HepG2 (cell line): ENCODE results near the gene ITIH3. TPM values are rescaled to one million over a fixed set of nuclear protein-coding genes. Genes with fewer than 3 reads are reported as not detected.

Experiments
- DMAP1 ChIP-seq: IDR thresholded peaks from 2 replicates; pipeline ENCODE4 v1.6.1; 2016
- FIP1L1 ChIP-seq: fragments of 200-400 bp; formaldehyde crosslinking; IDR thresholded peaks from 2 replicates; pipeline ENCODE4 v1.6.1; 2018; ENCODE audit warnings: low read depth, mild to moderate bottlenecking, low read length, moderate library complexity, borderline replicate concordance; ENCODE audit not compliant: insufficient read depth
- RAD21 ChIP-seq: fragments of 450-650 bp; formaldehyde crosslinking; IDR thresholded peaks from 2 replicates; pipeline ENCODE4 v1.5.0; 2020; ENCODE audit warnings: mild to moderate bottlenecking
- REST ChIP-seq, 2 experiments: IDR thresholded peaks; 2 replicates each; pipeline ENCODE4 v1.6.1; 2011 to 2012; ENCODE audit warnings: low read length in 2 of 2, borderline replicate concordance in 1 of 2, low read depth in 1 of 2, mild to moderate bottlenecking in 1 of 2, moderate library complexity in 1 of 2
- TFAP4 ChIP-seq: sonication (generic); IDR thresholded peaks from 2 replicates; pipeline ENCODE4 v1.6.1; 2016; ENCODE audit warnings: low read depth, borderline replicate concordance
- ZBTB40 ChIP-seq, 2 experiments: fragments of 450-650 bp in 1 of 2; sonication (generic) in 1 of 2; formaldehyde crosslinking in 1 of 2; IDR thresholded peaks; 2 replicates each; pipeline versions ENCODE4 v1.6.1 to v1.8.0; 2016 to 2022; ENCODE audit warnings: antibody characterized with exemption in 1 of 2, mild to moderate bottlenecking in 1 of 2, missing genetic modification reagents in 1 of 2
- ZNF138 ChIP-seq: sonication (generic); formaldehyde crosslinking; IDR thresholded peaks from 2 replicates; pipeline ENCODE4 v1.5.0; 2020; ENCODE audit warnings: mild to moderate bottlenecking, low read depth, missing genetic modification reagents
- ZNF225 ChIP-seq: sonication (generic); formaldehyde crosslinking; IDR thresholded peaks from 2 replicates; pipeline ENCODE4 v1.4.0; 2020; ENCODE audit warnings: mild to moderate bottlenecking, missing genetic modification reagents
- ZNF724P ChIP-seq: sonication (generic); formaldehyde crosslinking; IDR thresholded peaks from 2 replicates; pipeline ENCODE4 v1.8.0; 2022; ENCODE audit warnings: missing genetic modification reagents, borderline replicate concordance
- ZNF749 ChIP-seq: sonication (generic); formaldehyde crosslinking; IDR thresholded peaks from 2 replicates; pipeline ENCODE4 v1.8.0; 2022; ENCODE audit warnings: mild to moderate bottlenecking, missing genetic modification reagents, moderate library complexity, borderline replicate concordance
- ZNF800 ChIP-seq: sonication (generic); formaldehyde crosslinking; IDR thresholded peaks from 2 replicates; pipeline ENCODE4 v1.4.0; 2020; ENCODE audit warnings: missing genetic modification reagents
- polyA plus RNA-seq, 8 experiments: library from polyadenylated mRNA; depleted of rRNA in 3 of 8; stranded (reverse) in 7 of 8; unstranded in 1 of 8; fragments of >200 nt; fragmentation: Illumina TruSeq in 4 of 8; extraction: Trizol in 4 of 8; gene quantifications; 2 replicates each; pipeline versions ENCODE4 v1.2.1 to v1.2.3, GENCODE V29; 2011 to 2016; ENCODE audit warnings: low read depth in 4 of 8, missing spikeins in 1 of 8, mixed read lengths in 1 of 8; ENCODE audit not compliant: insufficient read depth in 1 of 8
- total RNA-seq, 5 experiments: library from RNA; depleted of rRNA; stranded (reverse); fragments of >200 nt; fragmentation: Illumina TruSeq; extraction: Trizol; gene quantifications; 2 replicates each; pipeline ENCODE4 v1.2.3, GENCODE V29; 2016; ENCODE audit warnings: low read depth in 1 of 5

ITIH3 gene
- total and polyA plus RNA-seq, 2 of the 13 experiments (the other 11 are each of a cell fraction or from before 2014, with no cell fraction given) = 105 to 632 TPM

GRCh38 chr3:52770496-52771333 is 23.9 kb upstream of the ITIH3 start, which contains the start of gene NEK4 (continued):
- peak in 1 of 2 experiments; percentile 54; a peak in 1 of 4 replicates for TF ChIP-seq REST (IDR thresholded peaks at IDR 0.05; ENCODE audit: borderline replicate concordance in 1 of 2, low read depth in 1 of 2, low read length in 2 of 2)
- TF ChIP-seq ZNF724P (CRISPR knock-in tag) = no peak
- 0 out of 2 replicates have a peak, but pooled peaks have one; percentile 30 for TF ChIP-seq ZNF225 (CRISPR knock-in tag)
- TF ChIP-seq ZNF138 (CRISPR knock-in tag) = no peak
- TF ChIP-seq ZBTB40 (IDR thresholded peaks at IDR 0.05) = no peak
- TF ChIP-seq ZBTB40 (CRISPR knock-in tag; IDR thresholded peaks at IDR 0.05) = 0 out of 2 replicates have a peak, but pooled peaks have one; percentile 28
- peak; percentile 83 for TF ChIP-seq RAD21 (CRISPR knock-in tag)
- TF ChIP-seq ZNF800 = peak; percentile 71; the same call in 1 of the 2 replicates
- TF ChIP-seq TFAP4 = no peak; the same call in 1 of the 2 replicates
- peak; percentile 87; the same call in 1 of the 2 replicates for TF ChIP-seq DMAP1 (CRISPR knock-in tag)
- no peak for TF ChIP-seq ZNF749 (CRISPR knock-in tag)
- TF ChIP-seq FIP1L1 = no peak
